Testis (tissue), 3 donors: Measurements from ENCODE around the gene RPGRIP1. TPM values are rescaled to one million over a fixed set of nuclear protein-coding genes. Genes with fewer than 3 reads are reported as not detected.
"Not testable (repeated sequence)": the region's sequence is repeated elsewhere in the genome, so short reads cannot be mapped to it uniquely, and the experiment has no call there.

Source experiments
- DNase-seq: peaks from one replicate; pipeline ENCODE4 v3.0.0-alpha.2; 2019
- H3K27ac ChIP-seq, 2 donors: fragments of 200-600 bp; sonication (generic); one replicate each; pipeline ENCODE4 v1.5.1; 2019
- H3K27me3 ChIP-seq: fragments of 200-600 bp; sonication (generic); one replicate; pipeline ENCODE4 v1.5.1; 2019
- H3K36me3 ChIP-seq: fragments of 200-600 bp; sonication (generic); one replicate; pipeline ENCODE4 v1.5.1; 2017; ENCODE audit warnings: low read depth; ENCODE audit errors: missing control alignments
- H3K4me1 ChIP-seq: fragments of 200-600 bp; sonication (generic); one replicate; pipeline ENCODE4 v1.5.1; 2019
- H3K4me3 ChIP-seq, 2 donors: fragments of 200-600 bp; sonication (generic); one replicate each; pipeline ENCODE4 v1.5.1; 2017 to 2019
- H3K9me3 ChIP-seq: fragments of 200-600 bp; sonication (generic); one replicate; pipeline ENCODE4 v1.5.1; 2017
- CTCF ChIP-seq, 3 experiments: fragments of 450-650 bp in 2 of 3; fragments of 200-600 bp in 1 of 3; sonication (generic) in 1 of 3; IDR thresholded peaks; one replicate each; pipeline ENCODE4 v1.5.1; 2016 to 2019; ENCODE audit warnings: antibody characterized with exemption in 3 of 3, mild to moderate bottlenecking in 2 of 3, moderate library complexity in 1 of 3
- POLR2A ChIP-seq: fragments of 450-650 bp; IDR thresholded peaks from one replicate; pipeline ENCODE4 v1.6.1; 2017; ENCODE audit warnings: antibody characterized with exemption, mild to moderate bottlenecking, moderate library complexity
- WGBS, 2 donors: methylation state at CpG; one replicate each; pipeline ENCODE4 v1.1.5; 2018; 5-methylcytosine and 5-hydroxymethylcytosine counted together
- intact Hi-C: fragments of 100-400 bp; cut with DNase I; formaldehyde crosslinking; loops from one replicate; pipeline ENCODE4 v1.15.1; 2023; ENCODE audit warnings: low total_unique reads
- polyA plus RNA-seq: library from polyadenylated mRNA; stranded (reverse); fragments of 350-450 nt; fragmentation: Illumina TruSeq; extraction: RNeasy Lipid Tissue Mini Kit (QIAGEN cat#74804); gene quantifications from one replicate; pipeline ENCODE4 v1.2.3, GENCODE V29; 2014; ENCODE audit warnings: low read depth, low replicate concordance; ENCODE audit not compliant: insufficient read depth
- total RNA-seq, 2 donors: library from RNA; depleted of rRNA; stranded (reverse); fragments of >200 nt; gene quantifications; one replicate each; pipeline ENCODE4 v1.2.3, GENCODE V29; 2016

Gene RPGRIP1
- total and polyA plus RNA-seq, 3 donors from 2014 or later = 35.7 to 110 (median 38.9) TPM

DNA sequence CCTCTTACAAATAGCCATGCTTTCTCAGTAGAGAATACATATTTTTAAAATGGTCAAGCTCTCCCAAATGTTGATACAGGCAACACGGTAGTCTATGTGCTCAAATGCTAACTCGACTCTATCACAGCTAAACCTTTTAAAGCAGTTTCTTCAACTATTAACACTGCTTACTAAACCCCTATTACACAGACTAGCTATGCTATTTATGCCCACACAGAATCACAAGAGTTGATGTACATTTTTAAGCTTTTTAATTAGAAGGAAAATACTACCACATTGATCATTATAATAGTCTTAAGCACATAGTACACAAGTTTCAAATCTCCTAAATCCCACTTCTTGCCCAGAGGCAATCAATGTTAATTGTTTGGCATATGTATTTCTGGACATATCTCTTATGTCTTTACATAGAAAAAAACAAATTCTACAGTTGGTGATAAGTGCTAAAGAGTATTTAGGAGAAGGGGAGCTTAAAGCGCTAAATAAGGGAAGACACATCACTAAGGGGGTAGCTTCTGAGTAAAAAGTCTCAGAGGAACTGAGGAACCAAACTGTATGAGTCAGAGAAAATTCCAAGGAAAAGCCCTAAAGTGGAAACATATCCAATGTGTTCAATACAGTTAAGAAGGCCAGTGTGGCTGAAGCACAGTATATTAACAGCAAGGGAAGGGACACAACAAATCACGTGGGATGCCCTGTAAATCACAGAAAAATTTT, 24.3 kb upstream of the RPGRIP1 start:
- no peaks in the 10 kb centered on the region for H3K9me3 ChIP-seq
- TF ChIP-seq CTCF (IDR thresholded peaks at IDR 0.05) (no peak), POLR2A (no peak)
- no peak overlapping the region for H3K4me3 ChIP-seq
- DNase-seq = no peak
- intact Hi-C loops = no loop called here
- WGBS, 2 donors = 47 to 59% methylated on average over 4 of the region's 4 CpGs
- no peak overlapping the region for H3K27ac ChIP-seq
- no peaks in the 10 kb centered on the region for H3K27me3 ChIP-seq
- peaks cover 14% of the 10 kb centered on the region for H3K4me1 ChIP-seq
- no peaks in the 10 kb centered on the region for H3K36me3 ChIP-seq

GRCh38 chr14:21256102-21256447, 23.8 kb upstream of the RPGRIP1 start:
- H3K36me3 ChIP-seq, DNase-seq, H3K9me3 ChIP-seq, H3K4me3 ChIP-seq, H3K27ac ChIP-seq, intact Hi-C loops, H3K27me3 ChIP-seq: not testable (repeated sequence)
- H3K4me1 ChIP-seq = peaks cover 14% of the 10 kb centered on the region
- WGBS, 2 donors = 79 to 83% methylated on average over 8 of the region's 8 CpGs

DNA sequence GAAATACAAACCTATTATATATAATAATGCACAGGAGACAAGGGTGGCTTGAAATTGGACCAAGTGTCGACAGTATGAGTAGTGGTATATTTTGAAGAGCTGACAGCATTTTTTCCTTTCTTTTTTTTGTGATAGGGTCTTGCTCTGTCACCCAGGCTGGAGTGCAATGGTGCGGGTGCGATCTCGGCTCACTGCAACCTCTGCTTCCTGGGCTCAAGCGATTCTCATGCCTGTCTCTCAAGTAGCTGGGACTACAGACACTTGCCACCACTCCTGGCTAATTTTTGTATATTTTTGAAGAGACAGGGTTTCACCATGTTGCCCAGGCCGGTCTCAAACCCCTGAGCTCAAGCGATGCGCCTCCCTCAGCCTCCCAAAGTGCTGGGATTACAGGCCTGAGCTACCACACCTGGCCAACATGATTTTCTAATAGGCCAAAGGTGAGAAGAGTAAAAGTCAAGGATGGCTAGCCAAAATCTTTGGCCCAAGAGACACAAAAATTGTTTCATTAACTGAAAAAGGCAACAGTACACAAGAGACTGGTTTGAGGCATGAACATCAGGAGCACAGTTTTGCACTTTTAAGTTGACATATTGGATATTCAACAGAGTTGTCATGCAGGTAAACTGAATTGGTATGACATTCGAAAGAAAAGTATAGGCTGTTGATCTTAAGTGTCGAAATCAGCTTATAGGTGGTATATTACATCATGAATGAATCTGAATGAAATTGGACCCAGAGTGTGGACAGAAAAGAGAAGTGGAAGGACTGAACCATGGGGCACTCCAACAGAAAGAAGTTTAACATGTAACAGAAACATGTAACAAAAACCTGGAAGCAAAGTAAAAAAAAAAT, 23.1 kb upstream of the RPGRIP1 start:
- Histone ChIP-seq H3K4me1 (peaks cover 14% of the 10 kb centered on the region), H3K36me3 (no peaks in the 10 kb centered on the region)

DNA sequence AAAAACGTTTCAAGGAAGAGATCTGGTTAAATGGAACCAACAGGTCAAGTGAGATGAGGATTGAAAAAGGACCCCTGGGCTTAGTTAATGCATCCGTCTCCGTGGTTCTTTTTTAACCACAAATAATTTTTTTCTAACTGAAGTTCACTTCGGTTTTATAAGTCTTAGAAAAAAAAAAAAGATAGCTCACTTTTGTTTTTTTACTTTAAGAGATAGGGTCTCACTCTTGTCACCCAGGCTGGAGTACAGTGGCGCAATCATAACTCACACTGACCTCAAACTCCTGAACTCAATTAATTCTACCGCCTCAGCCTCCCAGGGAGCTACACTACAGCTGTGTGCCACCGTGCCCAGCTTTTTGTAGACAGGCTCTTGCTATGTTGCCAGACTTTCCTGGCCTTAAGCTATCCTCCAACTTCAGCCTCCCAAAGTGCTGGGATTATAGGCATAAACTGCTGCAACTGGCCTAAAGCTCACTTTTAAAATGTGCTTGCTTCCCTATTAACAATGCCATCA, 22.4 kb upstream of the RPGRIP1 start:
- no peak for DNase-seq
- Histone ChIP-seq H3K27me3 (no peaks in the 10 kb centered on the region), H3K4me3 (no peak overlapping the region), H3K9me3 (no peaks in the 10 kb centered on the region), H3K36me3 (no peaks in the 10 kb centered on the region), H3K27ac (no peak overlapping the region), H3K4me1 (peaks cover 15% of the 10 kb centered on the region)
- TF ChIP-seq CTCF (IDR thresholded peaks at IDR 0.05) (no peak), POLR2A (no peak)
- intact Hi-C loops = no loop called here
- 31 to 44% methylated on average over 7 of the region's 7 CpGs for WGBS, 2 donors

More for the DNA sequence above, 23.1 kb upstream of the RPGRIP1 start:
- H3K27ac ChIP-seq = no peak overlapping the region
- WGBS, 2 donors = 89 to 90% methylated on average over 10 of the region's 10 CpGs
- intact Hi-C loops = no loop called here
- no peak overlapping the region for H3K4me3 ChIP-seq
- DNase-seq = no peak
- H3K9me3 ChIP-seq = no peaks in the 10 kb centered on the region
- TF ChIP-seq POLR2A (no peak), CTCF (IDR thresholded peaks at IDR 0.05) (no peak)
- no peaks in the 10 kb centered on the region for H3K27me3 ChIP-seq
